Dermis blood vessel endothelial cell (primary cell): ENCODE results near the gene TREM2. TPM values are rescaled to one million over a fixed set of nuclear protein-coding genes. Genes with fewer than 3 reads are reported as not detected.
A peak's percentile ranks its signal among the peaks of the same experiment; 100 is the strongest.
"Not testable (repeated sequence)": the region's sequence is repeated elsewhere in the genome, so short reads cannot be mapped to it uniquely, and the experiment has no call there.

Source experiments
- DNase-seq: peaks from one replicate; pipeline ENCODE4 v3.0.0; 2010
- total RNA-seq: library from RNA; depleted of rRNA; stranded (reverse); fragments of >200 nt; gene quantifications from 2 replicates; pipeline ENCODE4 v1.2.3, GENCODE V29; 2014

TREM2 gene
- not detected in 2 replicates for total RNA-seq

- no peak for DNase-seq
These were observed at the start of gene TREM2 for GRCh38 chr6:41162687-41163418. Gene TREM2 (minus strand): TSS chr6:41163116. CDS start chr6:41163082, 34 bp downstream.

- DNase-seq = no peak
These were observed 46.8 kb upstream of the TREM2 start for GRCh38 chr6:41209547-41210320.

- no peak for DNase-seq
These were observed 45.7 kb upstream of the TREM2 start for GRCh38 chr6:41208439-41209106.

- DNase-seq = no peak
These were observed 41.2 kb upstream of the TREM2 start for GRCh38 chr6:41204156-41204555.

GRCh38 chr6:41201764-41202173 lies 38.9 kb upstream of the TREM2 start:
- DNase-seq = no peak

GRCh38 chr6:41200901-41201763 lies 38.2 kb upstream of the TREM2 start, which contains the start of gene TREML2:
Gene TREML2 (minus strand): TSS chr6:41201149. CDS start chr6:41201008, 141 bp downstream.
- no peak for DNase-seq

GRCh38 chr6:41200296-41200900 lies 37.5 kb upstream of the TREM2 start:
- DNase-seq = no peak

GRCh38 chr6:41199552-41200246 lies 36.8 kb upstream of the TREM2 start:
- no peak for DNase-seq

- no peak for DNase-seq
These were observed 34.3 kb upstream of the TREM2 start for GRCh38 chr6:41197234-41197633.

- no peak for DNase-seq
These were observed 31.5 kb upstream of the TREM2 start for GRCh38 chr6:41194386-41194785.

- no peak for DNase-seq
These were observed 31.0 kb upstream of the TREM2 start for GRCh38 chr6:41193884-41194283.

GRCh38 chr6:41193171-41193734 lies 30.3 kb upstream of the TREM2 start:
- DNase-seq = no peak

- peak; percentile 25 for DNase-seq
These were observed 28.7 kb upstream of the TREM2 start for GRCh38 chr6:41191569-41191968.

- no peak for DNase-seq
These were observed 27.9 kb upstream of the TREM2 start for GRCh38 chr6:41190791-41191190.

GRCh38 chr6:41189967-41190366 lies 27.1 kb upstream of the TREM2 start:
- no peak for DNase-seq

- DNase-seq = not testable (repeated sequence)
These were observed 26.1 kb upstream of the TREM2 start for GRCh38 chr6:41189046-41189445.

- no peak for DNase-seq
These were observed 25.3 kb upstream of the TREM2 start for GRCh38 chr6:41187924-41188886.

GRCh38 chr6:41186031-41186562 lies 23.2 kb upstream of the TREM2 start:
- no peak for DNase-seq

GRCh38 chr6:41184761-41185160 lies 21.8 kb upstream of the TREM2 start:
- DNase-seq = no peak
